OCI-LY3 (cell line): ENCODE results near the gene FZD10.

Experiments
- H2AFZ ChIP-seq: fragments of 200-600, 300-600 bp; shearing (Covaris generic); 2 replicates; pipeline ENCODE4 v1.6.0; 2014; ENCODE audit warnings: antibody characterized with exemption, low read depth, low read length
- H3K27ac ChIP-seq: fragments of 200-600, 300-600 bp; sonication (generic); 2 replicates; pipeline ENCODE4 v1.5.1; 2014; ENCODE audit warnings: mild to moderate bottlenecking, low read length, moderate library complexity, mixed read lengths
- H3K27me3 ChIP-seq: fragments of 200-600, 300-600 bp; sonication (generic); 2 replicates; pipeline ENCODE4 v1.6.1; 2014; ENCODE audit warnings: low read depth, low read length, mixed read lengths
- H3K36me3 ChIP-seq: fragments of 200-600, 300-600 bp; sonication (generic); replicated peaks from 2 replicates; pipeline ENCODE3; 2014; ENCODE audit warnings: low read depth, low read length, mixed read lengths
- H3K4me1 ChIP-seq: fragments of 300-600, 200-600 bp; sonication (generic); 2 replicates; pipeline ENCODE4 v1.6.1; 2014; ENCODE audit warnings: low read length, mixed read lengths
- H3K4me2 ChIP-seq: fragments of 200-600, 300-600 bp; sonication (generic); 2 replicates; pipeline ENCODE4 v1.6.1; 2014; ENCODE audit warnings: low read length, mixed read lengths
- H3K4me3 ChIP-seq: fragments of 300-600, 200-600 bp; sonication (generic); 2 replicates; pipeline ENCODE4 v1.5.1; 2014; ENCODE audit warnings: antibody characterized with exemption, mild to moderate bottlenecking, low read length, moderate library complexity
- H3K79me2 ChIP-seq: fragments of 300-600, 200-600 bp; shearing (Covaris generic); 2 replicates; pipeline ENCODE4 v1.6.1; 2014; ENCODE audit warnings: mild to moderate bottlenecking, low read length, mixed read lengths
- H3K9ac ChIP-seq: fragments of 300-600, 200-600 bp; shearing (Covaris generic); 2 replicates; pipeline ENCODE4 v1.6.0; 2014; ENCODE audit warnings: mild to moderate bottlenecking, low read length, moderate library complexity
- H3K9me3 ChIP-seq: fragments of 200-600, 300-600 bp; shearing (Covaris generic); 2 replicates; pipeline ENCODE4 v1.6.1; 2014; ENCODE audit warnings: low read length, mixed read lengths; ENCODE audit not compliant: insufficient read depth
- H4K20me1 ChIP-seq: fragments of 200-600, 300-600 bp; sonication (generic); 2 replicates; pipeline ENCODE4 v1.6.1; 2016; ENCODE audit warnings: low read length, mixed read lengths; ENCODE audit not compliant: insufficient read depth
- CTCF ChIP-seq: fragments of 200-600, 300-600 bp; sonication (generic); IDR thresholded peaks from 2 replicates; pipeline ENCODE4 v1.5.1; 2014; ENCODE audit warnings: antibody characterized with exemption, low read length, low read depth
- EZH2phosphoT487 ChIP-seq: fragments of 200-600 bp; shearing (Covaris generic); IDR thresholded peaks from 2 replicates; pipeline ENCODE4 v1.6.1; 2018; ENCODE audit warnings: antibody characterized with exemption, mixed run types, low read depth

Gene FZD10

GRCh38 chr12:130181211-130181610, 18.9 kb downstream of the FZD10 start:
- Histone ChIP-seq H3K9me3 (no peaks in the 10 kb centered on the region), H3K4me3 (no peak overlapping the region), H4K20me1 (no peaks in the 10 kb centered on the region), H3K36me3 (no peaks in the 10 kb centered on the region), H3K27me3 (no peaks in the 10 kb centered on the region), H2AFZ (no peak overlapping the region), H3K9ac (no peak overlapping the region), H3K79me2 (no peaks in the 10 kb centered on the region), H3K4me1 (no peaks in the 10 kb centered on the region), H3K27ac (no peak overlapping the region), H3K4me2 (no peak overlapping the region)
- no peak for TF ChIP-seq EZH2phosphoT487
- TF ChIP-seq CTCF, result no peak

- no peaks in the 10 kb centered on the region for H3K4me1 ChIP-seq
- no peaks in the 10 kb centered on the region for H3K9me3 ChIP-seq
- no peak overlapping the region for H3K4me3 ChIP-seq
- no peak for TF ChIP-seq CTCF
- TF ChIP-seq EZH2phosphoT487, result no peak
- H3K79me2 ChIP-seq, result no peaks in the 10 kb centered on the region
- H4K20me1 ChIP-seq, result no peaks in the 10 kb centered on the region
- no peak overlapping the region for H2AFZ ChIP-seq
- no peaks in the 10 kb centered on the region for H3K27me3 ChIP-seq
- no peak overlapping the region for H3K4me2 ChIP-seq
- no peak overlapping the region for H3K9ac ChIP-seq
- H3K27ac ChIP-seq, result no peak overlapping the region
- H3K36me3 ChIP-seq, result no peaks in the 10 kb centered on the region
Observed at GRCh38 chr12:130183585-130184370, 21.5 kb downstream of the FZD10 start.

GRCh38 chr12:130184404-130185090, 22.3 kb downstream of the FZD10 start:
- no peaks in the 10 kb centered on the region for H3K79me2 ChIP-seq
- H3K36me3 ChIP-seq, result no peaks in the 10 kb centered on the region
- H3K9me3 ChIP-seq, result no peaks in the 10 kb centered on the region
- H3K27me3 ChIP-seq, result no peaks in the 10 kb centered on the region
- no peak overlapping the region for H3K9ac ChIP-seq
- H3K27ac ChIP-seq, result no peak overlapping the region
- no peak overlapping the region for H2AFZ ChIP-seq
- TF ChIP-seq EZH2phosphoT487 (no peak), CTCF (no peak)
- no peak overlapping the region for H3K4me2 ChIP-seq
- H4K20me1 ChIP-seq, result no peaks in the 10 kb centered on the region
- no peak overlapping the region for H3K4me3 ChIP-seq
- H3K4me1 ChIP-seq, result no peaks in the 10 kb centered on the region
